Neuronal stem cell (in vitro differentiated cells): ENCODE results near the gene NFASC.

Source experiments
- DNase-seq: peaks from one replicate; pipeline ENCODE4 v3.0.0-alpha.2; 2013; ENCODE audit warnings: low spot score
- H2AFZ ChIP-seq: one replicate; pipeline ENCODE4 v1.6.1; 2013; ENCODE audit warnings: mild to moderate bottlenecking, low read length, inconsistent platforms
- H2AK5ac ChIP-seq: 2 replicates; pipeline ENCODE4 v1.6.1; 2013; ENCODE audit warnings: low read depth, mild to moderate bottlenecking, inconsistent platforms, low read length, moderate library complexity, mixed read lengths
- H2BK120ac ChIP-seq: 2 replicates; pipeline ENCODE4 v1.6.1; 2013; ENCODE audit warnings: low read depth, mild to moderate bottlenecking, inconsistent platforms, low read length, moderate library complexity, mixed read lengths
- H2BK12ac ChIP-seq: one replicate; pipeline ENCODE4 v1.6.1; 2013; ENCODE audit warnings: low read length, inconsistent platforms
- H2BK15ac ChIP-seq: 2 replicates; pipeline ENCODE4 v1.6.1; 2013; ENCODE audit warnings: mild to moderate bottlenecking, low read length, inconsistent platforms, mixed read lengths
- H2BK5ac ChIP-seq: one replicate; pipeline ENCODE4 v1.6.1; 2013; ENCODE audit warnings: inconsistent platforms, mild to moderate bottlenecking, low read length, moderate library complexity
- H3K14ac ChIP-seq: one replicate; pipeline ENCODE4 v1.6.1; 2013; ENCODE audit warnings: low read length, inconsistent platforms
- H3K18ac ChIP-seq: 2 replicates; pipeline ENCODE4 v1.6.1; 2013; ENCODE audit warnings: low read length, inconsistent platforms
- H3K23ac ChIP-seq: 2 replicates; pipeline ENCODE4 v1.6.1; 2013; ENCODE audit warnings: low read depth, mild to moderate bottlenecking, mixed read lengths, low read length, inconsistent platforms; ENCODE audit not compliant: poor library complexity
- H3K27ac ChIP-seq: replicated peaks from 3 replicates; pipeline ENCODE4 v1.5.1; 2013; ENCODE audit warnings: low read length, inconsistent platforms
- H3K27me3 ChIP-seq, 3 experiments: 2 replicates each; pipeline ENCODE4 v1.6.1; 2013; ENCODE audit warnings: low read length in 3 of 3, mild to moderate bottlenecking in 2 of 3, inconsistent platforms in 1 of 3, low read depth in 1 of 3, mixed read lengths in 1 of 3, moderate library complexity in 1 of 3; ENCODE audit not compliant: control insufficient read depth in 3 of 3, insufficient read depth in 3 of 3
- H3K36me3 ChIP-seq, 2 donors: replicated peaks in 1 of 2; 2 replicates each; pipeline ENCODE4 v1.6.1; 2013; ENCODE audit warnings: low read length in 2 of 2; ENCODE audit not compliant: control insufficient read depth in 2 of 2, insufficient read depth in 2 of 2
- H3K4ac ChIP-seq: 2 replicates; pipeline ENCODE4 v1.6.1; 2013; ENCODE audit warnings: inconsistent platforms, mild to moderate bottlenecking, low read length, moderate library complexity
- H3K4me1 ChIP-seq, 2 donors: 1 replicate in 1 of 2; 2 replicates in 1 of 2; pipeline ENCODE4 v1.6.1; 2013; ENCODE audit warnings: low read length in 2 of 2, low read depth in 1 of 2; ENCODE audit not compliant: control insufficient read depth in 2 of 2, insufficient read depth in 1 of 2
- H3K4me2 ChIP-seq: one replicate; pipeline ENCODE4 v1.6.1; 2013; ENCODE audit warnings: mild to moderate bottlenecking, low read length, inconsistent platforms; ENCODE audit not compliant: insufficient read depth, poor library complexity, severe bottlenecking
- H3K4me3 ChIP-seq, 2 donors: 2 replicates each; pipeline ENCODE4 v1.5.1; 2013; ENCODE audit warnings: low read length in 2 of 2, mild to moderate bottlenecking in 2 of 2, inconsistent platforms in 1 of 2, moderate library complexity in 1 of 2
- H3K79me1 ChIP-seq: one replicate; pipeline ENCODE4 v1.6.1; 2013; ENCODE audit warnings: low read depth, mild to moderate bottlenecking, inconsistent platforms, low read length, moderate library complexity
- H3K9ac ChIP-seq: one replicate; pipeline ENCODE4 v1.6.1; 2013; ENCODE audit warnings: mild to moderate bottlenecking, low read depth, low read length, inconsistent platforms; ENCODE audit not compliant: poor library complexity
- H3K9me3 ChIP-seq, 2 donors: replicated peaks in 1 of 2; 2 replicates each; pipeline versions ENCODE3 to v1.6.1; 2013; ENCODE audit warnings: low read length in 2 of 2, mild to moderate bottlenecking in 2 of 2, inconsistent platforms in 1 of 2, low read depth in 1 of 2, mixed read lengths in 1 of 2, moderate library complexity in 1 of 2; ENCODE audit not compliant: control insufficient read depth in 2 of 2, insufficient read depth in 1 of 2
- H4K8ac ChIP-seq: one replicate; pipeline ENCODE4 v1.6.1; 2013; ENCODE audit warnings: low read depth, mild to moderate bottlenecking, inconsistent platforms, low read length, moderate library complexity
- H4K91ac ChIP-seq: one replicate; pipeline ENCODE4 v1.6.1; 2013; ENCODE audit warnings: low read length, low read depth, mild to moderate bottlenecking, inconsistent platforms; ENCODE audit not compliant: poor library complexity
- WGBS, 2 donors: extraction: QIAGEN DNeasy Blood & Tissue Kit; methylation state at CpG; one replicate each; pipeline ENCODE4 v1.1.7; 2013; ENCODE audit warnings: missing lambda C conversion rate in 2 of 2, mixed read lengths in 1 of 2; ENCODE audit not compliant: insufficient read length in 2 of 2, insufficient replicate concordance in 1 of 2; ENCODE audit errors: extremely low coverage in 2 of 2; 5-methylcytosine and 5-hydroxymethylcytosine counted together

Gene NFASC

GRCh38 chr1:204863024-204863423 is 7.6 kb upstream of the NFASC start:
- Histone ChIP-seq H3K4me1 (peaks cover 6 to 7% of the 10 kb centered on the region in 2 donors), H2AFZ (no peak overlapping the region), H4K91ac (no peak overlapping the region), H2BK12ac (no peak overlapping the region), H3K9ac (no peak overlapping the region), H3K9me3 (no peaks in the 10 kb centered on the region), H3K27me3 (no peaks in the 10 kb centered on the region), H2BK120ac (no peak overlapping the region), H4K8ac (no peak overlapping the region), H3K4ac (no peak overlapping the region), H2AK5ac (no peak overlapping the region), H3K79me1 (no peaks in the 10 kb centered on the region), H3K36me3 (no peaks in the 10 kb centered on the region), H3K27ac (no peak overlapping the region), H3K4me2 (no peak overlapping the region), H2BK5ac (no peak overlapping the region), H2BK15ac (no peak overlapping the region), H3K4me3 (no peak overlapping the region), H3K14ac (no peak overlapping the region), H3K18ac (no peak overlapping the region), H3K23ac (no peak overlapping the region)
- no CpG with 5 or more reads among the region's 5 CpGs for WGBS, 2 donors
- no peak for DNase-seq

GRCh38 chr1:204863730-204864129 is 6.9 kb upstream of the NFASC start:
- Histone ChIP-seq H3K14ac (no peak overlapping the region), H3K9ac (no peak overlapping the region), H3K27ac (no peak overlapping the region), H3K27me3 (no peaks in the 10 kb centered on the region), H2AFZ (no peak overlapping the region), H2BK12ac (no peak overlapping the region), H3K4ac (no peak overlapping the region), H3K79me1 (no peaks in the 10 kb centered on the region), H2BK5ac (no peak overlapping the region), H2AK5ac (no peak overlapping the region), H3K36me3 (no peaks in the 10 kb centered on the region), H3K9me3 (no peaks in the 10 kb centered on the region), H3K23ac (no peak overlapping the region), H2BK15ac (no peak overlapping the region), H3K4me1 (no peaks in the 10 kb centered on the region), H2BK120ac (no peak overlapping the region), H3K4me2 (no peak overlapping the region), H3K4me3 (no peak overlapping the region), H3K18ac (no peak overlapping the region), H4K8ac (no peak overlapping the region), H4K91ac (no peak overlapping the region)
- no peak for DNase-seq
- no CpG with 5 or more reads among the region's 4 CpGs for WGBS, 2 donors

- Histone ChIP-seq H3K36me3 (no peaks in the 10 kb centered on the region), H2AFZ (no peak overlapping the region), H3K79me1 (no peaks in the 10 kb centered on the region), H3K27ac (no peak overlapping the region), H3K18ac (no peak overlapping the region), H2BK120ac (no peak overlapping the region), H3K4me1 (peaks cover 8 to 12% of the 10 kb centered on the region in 2 donors), H3K23ac (no peak overlapping the region), H2AK5ac (no peak overlapping the region), H3K14ac (no peak overlapping the region), H2BK15ac (no peak overlapping the region), H2BK12ac (no peak overlapping the region), H3K9me3 (no peaks in the 10 kb centered on the region), H4K91ac (no peak overlapping the region), H2BK5ac (no peak overlapping the region), H3K27me3 (no peaks in the 10 kb centered on the region), H4K8ac (no peak overlapping the region), H3K4me3 (no peak overlapping the region), H3K9ac (no peak overlapping the region), H3K4ac (no peak overlapping the region), H3K4me2 (no peak overlapping the region)
- DNase-seq = no peak
- no CpG with 5 or more reads among the region's 5 CpGs for WGBS, 2 donors
Measured at GRCh38 chr1:204866051-204866596, 4.5 kb upstream of the NFASC start.

- Histone ChIP-seq H3K79me1 (no peaks in the 10 kb centered on the region), H2BK5ac (no peak overlapping the region), H3K18ac (no peak overlapping the region), H3K9me3 (no peaks in the 10 kb centered on the region), H3K27me3 (no peaks in the 10 kb centered on the region), H2AK5ac (no peak overlapping the region), H4K91ac (no peak overlapping the region), H3K23ac (no peak overlapping the region), H3K14ac (no peak overlapping the region), H2BK120ac (no peak overlapping the region), H3K4me1 (peaks cover 8 to 12% of the 10 kb centered on the region in 2 donors), H2BK12ac (no peak overlapping the region), H3K4me2 (no peak overlapping the region), H4K8ac (no peak overlapping the region), H2BK15ac (no peak overlapping the region), H3K36me3 (no peaks in the 10 kb centered on the region), H2AFZ (no peak overlapping the region), H3K27ac (no peak overlapping the region), H3K4me3 (no peak overlapping the region), H3K9ac (no peak overlapping the region), H3K4ac (no peak overlapping the region)
- WGBS, 2 donors = 100% methylated on average over 1 of the region's 2 CpGs; no CpG with 5 or more reads in 1 of the 2 donors
- DNase-seq = no peak
Measured at GRCh38 chr1:204867203-204867602, 3.5 kb upstream of the NFASC start.
